ENCODE measurements around the gene CRACR2A. TPM values are rescaled to one million over a fixed set of nuclear protein-coding genes. Genes with fewer than 3 reads are reported as not detected.

The CRACR2A gene
- total and polyA plus RNA-seq, 9 of the 15 experiments (the other 6 are each of a cell fraction or from before 2014, with no cell fraction given), result 2.1 to 15.1 (median 10.4) TPM

DNA sequence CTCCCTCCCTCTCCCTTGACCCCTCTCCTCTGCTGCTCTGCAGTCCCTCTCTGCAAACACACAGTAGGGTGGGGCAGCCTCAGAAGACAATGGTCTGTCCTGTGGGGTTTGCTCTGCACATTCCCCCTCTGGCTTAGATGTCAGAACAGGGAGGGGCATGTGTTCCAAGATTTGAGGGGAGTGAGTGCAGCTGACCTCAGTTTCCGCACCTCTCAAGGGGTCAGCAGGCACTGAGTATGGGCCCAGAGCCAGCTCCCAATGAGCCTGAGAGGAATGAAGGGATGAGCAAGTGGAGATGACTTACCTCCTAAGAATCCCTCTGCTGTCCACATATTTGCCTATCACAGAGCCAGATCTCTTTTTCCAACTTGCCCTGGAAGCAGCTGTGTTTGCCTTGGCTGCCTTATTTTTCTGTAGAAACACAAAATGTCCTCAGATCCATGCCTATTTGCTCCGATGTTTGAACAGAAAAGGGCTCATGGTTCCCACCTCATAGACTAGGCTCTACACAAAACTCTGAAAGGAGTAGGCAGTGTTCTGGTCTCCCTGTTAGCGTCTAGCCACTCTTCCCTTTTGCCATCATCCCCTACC is 111.4 kb downstream of the CRACR2A start:
- FAIRE-seq (no peak), DNase-seq (ENCODE audit: extremely low read depth in 1 of 4, low spot score in 3 of 4) (no peak), ATAC-seq (no peak)
- intact Hi-C loops (cut with micrococcal nuclease) (no loop called here), in situ Hi-C loops (cut with MboI) (no loop called here)
- Histone ChIP-seq H3K4me1 (replicated peaks in 1 of 2; ENCODE audit: control insufficient read depth in 2 of 2, insufficient read depth in 2 of 2, low read length in 2 of 2) (no peaks in the 10 kb centered on the region), H3K9me3 (replicated peaks; ENCODE audit: control insufficient read depth, insufficient read depth, low read depth, low read length) (no peaks in the 10 kb centered on the region), H3K9me1 (ENCODE audit: control insufficient read depth, insufficient read depth, low read length) (no peaks in the 10 kb centered on the region), H2AFZ (ENCODE audit: low read depth, low read length) (no peak overlapping the region), H3K4me3 (no peak overlapping the region), H3K79me2 (ENCODE audit: control insufficient read depth, insufficient read depth, low read length) (no peaks in the 10 kb centered on the region), H4K20me1 (replicated peaks; ENCODE audit: control insufficient read depth, insufficient read depth, low read length) (no peaks in the 10 kb centered on the region), H3K27me3 (ENCODE audit: control insufficient read depth in 2 of 2, insufficient read depth in 2 of 2, low read length in 2 of 2) (no peaks in the 10 kb centered on the region), H3K36me3 (ENCODE audit: control insufficient read depth, insufficient read depth, low read length) (0 out of 3 replicates have a peak, but pooled peaks cover 4% of the 10 kb centered on the region), H3K4me2 (ENCODE audit: insufficient read depth, low read length) (no peak overlapping the region), H3K9ac (ENCODE audit: insufficient read depth in 1 of 2, low read depth in 2 of 2, low read length in 2 of 2) (no peak overlapping the region), H3K27ac (ENCODE audit: extremely low read depth, low read depth, low read length) (no peak overlapping the region)
- BruUV-seq (replicated peaks), result no TSS peak
- CTCF ChIA-PET (ENCODE audit: low intra/inter-chr PET ratio), result no interaction called here
- TF ChIP-seq CCNT2 (IDR thresholded peaks at IDR 0.05; ENCODE audit: borderline replicate concordance, extremely low read depth, insufficient read length, low read depth, low read length) (no peak), ADNP (tag; IDR thresholded peaks at IDR 0.05) (no peak), PCBP1 (IDR thresholded peaks at IDR 0.05; ENCODE audit: low read depth, low read length, poor library complexity, severe bottlenecking) (no peak), GABPB1 (CRISPR knock-in tag; IDR thresholded peaks at IDR 0.05) (no peak), NFXL1 (CRISPR knock-in tag; IDR thresholded peaks at IDR 0.05) (no peak), TBL1XR1 (IDR thresholded peaks at IDR 0.05; ENCODE audit: low read length in 2 of 2) (no peak), ZNF444 (CRISPR knock-in tag; IDR thresholded peaks at IDR 0.05) (no peak), ZBED1 (IDR thresholded peaks at IDR 0.05) (no peak), BRF1 (IDR thresholded peaks at IDR 0.05; ENCODE audit: borderline replicate concordance, extremely low read depth, insufficient read length) (no peak), RCOR1 (IDR thresholded peaks at IDR 0.05; ENCODE audit: borderline replicate concordance in 1 of 2, low read depth in 2 of 2, low read length in 2 of 2) (no peak), ZNF274 (IDR thresholded peaks at IDR 0.05; ENCODE audit: borderline replicate concordance, low read depth, low read length) (no peak)
- TF ChIP-seq, protein P1, sequence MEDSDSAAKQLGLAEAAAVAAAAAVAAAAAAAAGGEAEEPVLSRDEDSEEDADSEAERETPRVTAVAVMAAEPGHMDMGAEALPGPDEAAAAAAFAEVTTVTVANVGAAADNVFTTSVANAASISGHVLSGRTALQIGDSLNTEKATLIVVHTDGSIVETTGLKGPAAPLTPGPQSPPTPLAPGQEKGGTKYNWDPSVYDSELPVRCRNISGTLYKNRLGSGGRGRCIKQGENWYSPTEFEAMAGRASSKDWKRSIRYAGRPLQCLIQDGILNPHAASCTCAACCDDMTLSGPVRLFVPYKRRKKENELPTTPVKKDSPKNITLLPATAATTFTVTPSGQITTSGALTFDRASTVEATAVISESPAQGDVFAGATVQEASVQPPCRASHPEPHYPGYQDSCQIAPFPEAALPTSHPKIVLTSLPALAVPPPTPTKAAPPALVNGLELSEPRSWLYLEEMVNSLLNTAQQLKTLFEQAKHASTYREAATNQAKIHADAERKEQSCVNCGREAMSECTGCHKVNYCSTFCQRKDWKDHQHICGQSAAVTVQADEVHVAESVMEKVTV (CRISPR knock-in tag; IDR thresholded peaks at IDR 0.05), result no peak
- TF ChIP-seq, protein P2, sequence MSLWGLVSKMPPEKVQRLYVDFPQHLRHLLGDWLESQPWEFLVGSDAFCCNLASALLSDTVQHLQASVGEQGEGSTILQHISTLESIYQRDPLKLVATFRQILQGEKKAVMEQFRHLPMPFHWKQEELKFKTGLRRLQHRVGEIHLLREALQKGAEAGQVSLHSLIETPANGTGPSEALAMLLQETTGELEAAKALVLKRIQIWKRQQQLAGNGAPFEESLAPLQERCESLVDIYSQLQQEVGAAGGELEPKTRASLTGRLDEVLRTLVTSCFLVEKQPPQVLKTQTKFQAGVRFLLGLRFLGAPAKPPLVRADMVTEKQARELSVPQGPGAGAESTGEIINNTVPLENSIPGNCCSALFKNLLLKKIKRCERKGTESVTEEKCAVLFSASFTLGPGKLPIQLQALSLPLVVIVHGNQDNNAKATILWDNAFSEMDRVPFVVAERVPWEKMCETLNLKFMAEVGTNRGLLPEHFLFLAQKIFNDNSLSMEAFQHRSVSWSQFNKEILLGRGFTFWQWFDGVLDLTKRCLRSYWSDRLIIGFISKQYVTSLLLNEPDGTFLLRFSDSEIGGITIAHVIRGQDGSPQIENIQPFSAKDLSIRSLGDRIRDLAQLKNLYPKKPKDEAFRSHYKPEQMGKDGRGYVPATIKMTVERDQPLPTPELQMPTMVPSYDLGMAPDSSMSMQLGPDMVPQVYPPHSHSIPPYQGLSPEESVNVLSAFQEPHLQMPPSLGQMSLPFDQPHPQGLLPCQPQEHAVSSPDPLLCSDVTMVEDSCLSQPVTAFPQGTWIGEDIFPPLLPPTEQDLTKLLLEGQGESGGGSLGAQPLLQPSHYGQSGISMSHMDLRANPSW (CRISPR knock-in tag; IDR thresholded peaks at IDR 0.05), result no peak
- WGBS (ENCODE audit: insufficient coverage, low coverage, missing lambda C conversion rate), result 84% methylated on average over 3 of the region's 3 CpGs
- POLR2A ChIA-PET, result no interaction called here

All from K562 (cell line).